ENCODE measurements around the gene FOXL1. TPM values are rescaled to one million over a fixed set of nuclear protein-coding genes. Genes with fewer than 3 reads are reported as not detected.

FOXL1 gene
- total RNA-seq, 1 donor from 2014 or later, result 0.98 TPM

DNA sequence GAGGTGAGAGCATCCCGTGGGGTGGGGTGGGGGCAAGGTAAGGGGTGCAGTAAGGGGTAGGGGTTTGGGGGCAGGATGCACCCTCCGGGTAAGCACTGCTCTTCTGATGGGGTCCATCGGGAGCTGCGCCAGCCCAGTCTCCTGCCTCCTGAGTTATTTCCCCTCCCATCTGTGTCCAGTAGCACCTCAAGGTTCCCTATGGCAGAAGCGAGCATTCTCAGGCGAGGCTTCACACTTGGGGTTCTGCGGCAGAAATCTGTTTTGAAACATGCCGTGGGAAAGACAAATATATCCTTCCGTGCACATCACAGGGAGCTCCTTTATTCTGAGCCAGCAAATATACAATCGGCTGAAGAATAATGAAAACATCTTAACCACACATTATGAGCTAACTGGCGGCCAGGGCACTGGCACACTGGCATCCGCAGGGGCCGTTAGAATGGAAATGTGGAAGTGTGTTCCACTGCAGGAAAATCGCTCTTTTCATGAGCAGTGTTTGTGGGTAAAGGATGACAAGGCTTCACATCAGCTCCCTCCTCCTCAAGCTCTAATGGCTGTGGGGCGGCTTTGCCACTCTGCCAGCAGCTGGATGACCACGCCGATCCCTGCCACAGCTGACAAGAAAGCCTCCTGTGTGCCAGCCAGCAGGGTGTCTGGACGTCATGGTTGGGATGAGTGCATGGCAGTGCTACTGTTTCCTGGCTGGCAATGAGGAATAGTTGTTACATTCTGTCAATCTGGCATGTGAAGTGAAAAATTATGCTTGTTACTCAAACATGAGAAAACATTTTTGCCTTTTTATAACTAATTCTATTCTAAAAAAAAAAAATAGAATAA, 43.4 kb upstream of the FOXL1 start:
- no peak for DNase-seq (ENCODE audit: extremely low spot score in 2 of 2)
- Histone ChIP-seq H3K27me3 (no peaks in the 10 kb centered on the region), H3K4me3 (no peak overlapping the region), H3K9me3 (no peaks in the 10 kb centered on the region), H3K27ac (no peak overlapping the region), H3K36me3 (peaks cover 0 to 28% of the 10 kb centered on the region in 2 donors), H3K4me1 (no peaks in the 10 kb centered on the region)
- intact Hi-C loops (cut with DNase I), result no loop called here
- TF ChIP-seq, protein P1, sequence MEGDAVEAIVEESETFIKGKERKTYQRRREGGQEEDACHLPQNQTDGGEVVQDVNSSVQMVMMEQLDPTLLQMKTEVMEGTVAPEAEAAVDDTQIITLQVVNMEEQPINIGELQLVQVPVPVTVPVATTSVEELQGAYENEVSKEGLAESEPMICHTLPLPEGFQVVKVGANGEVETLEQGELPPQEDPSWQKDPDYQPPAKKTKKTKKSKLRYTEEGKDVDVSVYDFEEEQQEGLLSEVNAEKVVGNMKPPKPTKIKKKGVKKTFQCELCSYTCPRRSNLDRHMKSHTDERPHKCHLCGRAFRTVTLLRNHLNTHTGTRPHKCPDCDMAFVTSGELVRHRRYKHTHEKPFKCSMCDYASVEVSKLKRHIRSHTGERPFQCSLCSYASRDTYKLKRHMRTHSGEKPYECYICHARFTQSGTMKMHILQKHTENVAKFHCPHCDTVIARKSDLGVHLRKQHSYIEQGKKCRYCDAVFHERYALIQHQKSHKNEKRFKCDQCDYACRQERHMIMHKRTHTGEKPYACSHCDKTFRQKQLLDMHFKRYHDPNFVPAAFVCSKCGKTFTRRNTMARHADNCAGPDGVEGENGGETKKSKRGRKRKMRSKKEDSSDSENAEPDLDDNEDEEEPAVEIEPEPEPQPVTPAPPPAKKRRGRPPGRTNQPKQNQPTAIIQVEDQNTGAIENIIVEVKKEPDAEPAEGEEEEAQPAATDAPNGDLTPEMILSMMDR (IDR thresholded peaks at IDR 0.05), result no peak
- no peak for TF ChIP-seq POLR2A (IDR thresholded peaks at IDR 0.05)
- no peak for TF ChIP-seq POLR2AphosphoS5 (IDR thresholded peaks at IDR 0.05; ENCODE audit: insufficient read depth in 1 of 2, low read depth in 1 of 2)

- intact Hi-C loops (cut with DNase I), result no loop called here
- no peak for DNase-seq (ENCODE audit: extremely low spot score in 2 of 2)
- TF ChIP-seq POLR2A (IDR thresholded peaks at IDR 0.05), result no peak
- TF ChIP-seq POLR2AphosphoS5 (IDR thresholded peaks at IDR 0.05; ENCODE audit: insufficient read depth in 1 of 2, low read depth in 1 of 2), result no peak
- TF ChIP-seq, protein P1 (IDR thresholded peaks at IDR 0.05), result no peak
- no peaks in the 10 kb centered on the region for H3K4me1 ChIP-seq
- no peak overlapping the region for H3K27ac ChIP-seq
- no peaks in the 10 kb centered on the region for H3K27me3 ChIP-seq
- H3K9me3 ChIP-seq, result no peaks in the 10 kb centered on the region
- peaks cover 0 to 43% of the 10 kb centered on the region in 2 donors for H3K36me3 ChIP-seq
- no peak overlapping the region for H3K4me3 ChIP-seq
Measured at GRCh38 chr16:86536621-86537020, 41.7 kb upstream of the FOXL1 start.

DNA sequence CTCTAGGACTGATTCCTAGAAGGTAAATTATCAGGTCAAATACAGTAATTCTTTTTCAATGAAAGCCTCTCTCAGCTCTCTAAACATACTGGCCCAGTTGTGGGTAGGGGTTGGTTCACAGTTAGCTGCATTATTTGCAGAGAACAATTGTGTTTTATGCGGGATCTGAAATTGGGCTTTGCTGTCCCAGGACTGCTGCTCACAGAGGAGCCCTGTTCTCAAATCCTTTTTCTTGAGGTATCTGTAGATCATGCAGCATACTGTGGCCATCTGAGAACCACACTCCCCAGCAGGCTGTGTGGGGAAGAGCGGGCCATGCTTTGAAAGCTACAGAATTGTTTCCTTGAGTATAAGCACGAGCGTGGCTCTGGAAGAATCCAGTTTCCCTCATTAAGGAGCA, 40.9 kb upstream of the FOXL1 start:
- no peaks in the 10 kb centered on the region for H3K27me3 ChIP-seq
- TF ChIP-seq, protein P1 (IDR thresholded peaks at IDR 0.05), result no peak
- no peak for TF ChIP-seq POLR2A (IDR thresholded peaks at IDR 0.05)
- no peak for TF ChIP-seq POLR2AphosphoS5 (IDR thresholded peaks at IDR 0.05; ENCODE audit: insufficient read depth in 1 of 2, low read depth in 1 of 2)
- H3K4me1 ChIP-seq, result no peaks in the 10 kb centered on the region
- intact Hi-C loops (cut with DNase I), result no loop called here
- H3K36me3 ChIP-seq, result peaks cover 0 to 52% of the 10 kb centered on the region in 2 donors
- no peak overlapping the region for H3K4me3 ChIP-seq
- no peak overlapping the region for H3K27ac ChIP-seq
- no peak for DNase-seq (ENCODE audit: extremely low spot score in 2 of 2)
- no peaks in the 10 kb centered on the region for H3K9me3 ChIP-seq

GRCh38 chr16:86538196-86538780, 40.1 kb upstream of the FOXL1 start:
- TF ChIP-seq POLR2A (IDR thresholded peaks at IDR 0.05), result no peak
- no peak for TF ChIP-seq POLR2AphosphoS5 (IDR thresholded peaks at IDR 0.05; ENCODE audit: insufficient read depth in 1 of 2, low read depth in 1 of 2)
- TF ChIP-seq, protein P1 (IDR thresholded peaks at IDR 0.05), result no peak
- Histone ChIP-seq H3K27me3 (no peaks in the 10 kb centered on the region), H3K9me3 (no peaks in the 10 kb centered on the region), H3K4me3 (no peak overlapping the region), H3K36me3 (peaks cover 0 to 49% of the 10 kb centered on the region in 2 donors), H3K4me1 (no peaks in the 10 kb centered on the region), H3K27ac (no peak overlapping the region)
- intact Hi-C loops (cut with DNase I), result no loop called here
- DNase-seq (ENCODE audit: extremely low spot score in 2 of 2), result no peak

- intact Hi-C loops (cut with DNase I), result no loop called here
Measured at GRCh38 chr16:86540894-86541293, 37.5 kb upstream of the FOXL1 start.

More at GRCh38 chr16:86540894-86541293, 37.5 kb upstream of the FOXL1 start:
- TF ChIP-seq POLR2A (IDR thresholded peaks at IDR 0.05) (no peak), POLR2AphosphoS5 (IDR thresholded peaks at IDR 0.05; ENCODE audit: insufficient read depth in 1 of 2, low read depth in 1 of 2) (no peak)
- TF ChIP-seq, protein P1 (IDR thresholded peaks at IDR 0.05), result no peak
- H3K4me1 ChIP-seq, result no peaks in the 10 kb centered on the region
- DNase-seq (ENCODE audit: extremely low spot score in 2 of 2), result no peak
- peaks cover 0 to 61% of the 10 kb centered on the region in 2 donors for H3K36me3 ChIP-seq
- H3K4me3 ChIP-seq, result no peak overlapping the region
- H3K27ac ChIP-seq, result no peak overlapping the region
- no peaks in the 10 kb centered on the region for H3K27me3 ChIP-seq
- H3K9me3 ChIP-seq, result no peaks in the 10 kb centered on the region
